ENCODE results near the gene FGF3.

DNA sequence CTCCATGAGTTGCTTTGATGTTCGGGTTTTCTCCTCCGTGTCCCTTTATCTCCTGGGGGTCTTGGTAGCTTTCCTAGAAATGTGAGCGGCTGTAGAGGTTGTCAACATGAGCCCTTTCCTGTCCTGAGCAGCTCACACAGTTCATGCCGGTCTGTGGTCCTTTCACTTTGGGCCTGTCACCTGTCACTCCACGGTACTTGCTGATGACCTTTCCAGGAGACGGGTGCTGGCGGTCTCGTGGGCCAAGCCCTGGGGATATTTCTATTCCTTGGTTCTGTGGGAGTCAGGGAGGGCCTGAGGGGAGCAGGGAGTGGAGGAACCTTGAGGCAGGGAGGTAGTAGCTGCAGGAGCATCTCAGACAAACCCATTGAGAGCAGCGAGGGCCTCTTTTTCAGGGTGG, 23.2 kb downstream of the FGF3 start:
- TF ChIP-seq, protein P1, sequence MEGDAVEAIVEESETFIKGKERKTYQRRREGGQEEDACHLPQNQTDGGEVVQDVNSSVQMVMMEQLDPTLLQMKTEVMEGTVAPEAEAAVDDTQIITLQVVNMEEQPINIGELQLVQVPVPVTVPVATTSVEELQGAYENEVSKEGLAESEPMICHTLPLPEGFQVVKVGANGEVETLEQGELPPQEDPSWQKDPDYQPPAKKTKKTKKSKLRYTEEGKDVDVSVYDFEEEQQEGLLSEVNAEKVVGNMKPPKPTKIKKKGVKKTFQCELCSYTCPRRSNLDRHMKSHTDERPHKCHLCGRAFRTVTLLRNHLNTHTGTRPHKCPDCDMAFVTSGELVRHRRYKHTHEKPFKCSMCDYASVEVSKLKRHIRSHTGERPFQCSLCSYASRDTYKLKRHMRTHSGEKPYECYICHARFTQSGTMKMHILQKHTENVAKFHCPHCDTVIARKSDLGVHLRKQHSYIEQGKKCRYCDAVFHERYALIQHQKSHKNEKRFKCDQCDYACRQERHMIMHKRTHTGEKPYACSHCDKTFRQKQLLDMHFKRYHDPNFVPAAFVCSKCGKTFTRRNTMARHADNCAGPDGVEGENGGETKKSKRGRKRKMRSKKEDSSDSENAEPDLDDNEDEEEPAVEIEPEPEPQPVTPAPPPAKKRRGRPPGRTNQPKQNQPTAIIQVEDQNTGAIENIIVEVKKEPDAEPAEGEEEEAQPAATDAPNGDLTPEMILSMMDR (optimal IDR thresholded peaks at IDR 0.05 in 1 of 3, IDR thresholded peaks at IDR 0.05 in 1 of 3, conservative IDR thresholded peaks at IDR 0.05 in 1 of 3; ENCODE audit: extremely low read depth in 1 of 3, insufficient read depth in 2 of 3, low read length in 3 of 3) = no peak
- TF ChIP-seq EZH2 (IDR thresholded peaks at IDR 0.05; ENCODE audit: low read length) = no peak
